Mesenchymal stem cell (in vitro differentiated cells and primary cell): ENCODE data around the gene NABP2.

Experiments
- DNase-seq: peaks from one replicate; pipeline ENCODE4 v3.0.0-alpha.2; 2013
- H2AFZ ChIP-seq: one replicate; pipeline ENCODE4 v1.6.1; 2013; ENCODE audit warnings: low read depth, mild to moderate bottlenecking, control low read depth, inconsistent platforms, low read length, moderate library complexity
- H2AK5ac ChIP-seq: 2 replicates; pipeline ENCODE4 v1.6.1; 2013; ENCODE audit warnings: low read length, moderate library complexity, mild to moderate bottlenecking, inconsistent platforms; ENCODE audit not compliant: severe bottlenecking
- H2BK120ac ChIP-seq: one replicate; pipeline ENCODE4 v1.6.1; 2013; ENCODE audit warnings: low read depth, mild to moderate bottlenecking, inconsistent platforms, low read length, moderate library complexity
- H2BK12ac ChIP-seq, 2 experiments: one replicate each; pipeline ENCODE4 v1.6.1; 2013; ENCODE audit warnings: inconsistent platforms in 2 of 2, low read length in 2 of 2, mild to moderate bottlenecking in 2 of 2, moderate library complexity in 2 of 2, control low read depth in 1 of 2
- H2BK15ac ChIP-seq: one replicate; pipeline ENCODE4 v1.6.1; 2013; ENCODE audit warnings: mild to moderate bottlenecking, low read depth, inconsistent platforms; ENCODE audit not compliant: poor library complexity, severe bottlenecking
- H2BK5ac ChIP-seq: 2 replicates; pipeline ENCODE4 v1.6.1; 2013; ENCODE audit warnings: low read depth, mild to moderate bottlenecking, low read length, control low read depth, inconsistent platforms; ENCODE audit not compliant: poor library complexity, severe bottlenecking
- H3K14ac ChIP-seq, 2 experiments: one replicate each; pipeline ENCODE4 v1.6.1; 2013; ENCODE audit warnings: inconsistent platforms in 2 of 2, low read length in 2 of 2, control low read depth in 1 of 2, mild to moderate bottlenecking in 1 of 2, moderate library complexity in 1 of 2
- H3K18ac ChIP-seq, 2 experiments: one replicate each; pipeline ENCODE4 v1.6.1; 2013; ENCODE audit warnings: inconsistent platforms in 2 of 2, low read length in 2 of 2, control low read depth in 1 of 2, low read depth in 1 of 2, mild to moderate bottlenecking in 1 of 2
- H3K23ac ChIP-seq, 2 experiments: one replicate each; pipeline ENCODE4 v1.6.1; 2013; ENCODE audit warnings: inconsistent platforms in 2 of 2, low read length in 2 of 2, mild to moderate bottlenecking in 2 of 2, moderate library complexity in 2 of 2, control low read depth in 1 of 2
- H3K27ac ChIP-seq: 2 replicates; pipeline ENCODE4 v1.5.1; 2013; ENCODE audit warnings: mild to moderate bottlenecking, moderate library complexity, low read length, control low read depth, inconsistent platforms; ENCODE audit not compliant: poor library complexity, severe bottlenecking
- H3K27me3 ChIP-seq, 2 experiments: 2 replicates each; pipeline versions ENCODE4 v1.6.1 to v1.7.0; 2013; ENCODE audit warnings: low read length in 2 of 2, mild to moderate bottlenecking in 2 of 2, moderate library complexity in 2 of 2, control low read depth in 1 of 2, inconsistent platforms in 1 of 2; ENCODE audit not compliant: control insufficient read depth in 1 of 2, insufficient read depth in 1 of 2
- H3K36me3 ChIP-seq, 2 experiments: 2 replicates each; pipeline versions ENCODE4 v1.6.1 to v1.7.0; 2013; ENCODE audit warnings: low read length in 2 of 2, control low read depth in 1 of 2, inconsistent platforms in 1 of 2, low read depth in 1 of 2, mild to moderate bottlenecking in 1 of 2; ENCODE audit not compliant: insufficient read depth in 2 of 2, control insufficient read depth in 1 of 2
- H3K4ac ChIP-seq, 2 experiments: one replicate each; pipeline ENCODE4 v1.6.1; 2013; ENCODE audit warnings: inconsistent platforms in 2 of 2, low read length in 2 of 2, mild to moderate bottlenecking in 2 of 2, moderate library complexity in 2 of 2, control low read depth in 1 of 2, low read depth in 1 of 2
- H3K4me1 ChIP-seq: 2 replicates; pipeline ENCODE4 v1.6.1; 2013; ENCODE audit warnings: low read depth, low read length, control low read depth; ENCODE audit not compliant: control insufficient read depth, insufficient read depth
- H3K4me2 ChIP-seq: 2 replicates; pipeline ENCODE4 v1.6.1; 2013; ENCODE audit warnings: low read length, mild to moderate bottlenecking, inconsistent platforms; ENCODE audit not compliant: poor library complexity, severe bottlenecking
- H3K4me3 ChIP-seq, 2 experiments: 2 replicates each; pipeline versions ENCODE4 v1.5.1 to v1.7.0; 2013; ENCODE audit warnings: low read length in 2 of 2, mild to moderate bottlenecking in 2 of 2, control low read depth in 1 of 2, low read depth in 1 of 2; ENCODE audit not compliant: insufficient read depth in 1 of 2
- H3K79me1 ChIP-seq: replicated peaks from 2 replicates; pipeline ENCODE4 v1.6.1; 2013; ENCODE audit warnings: mild to moderate bottlenecking, control low read depth, low read length, inconsistent platforms; ENCODE audit not compliant: poor library complexity, severe bottlenecking
- H3K9ac ChIP-seq: 2 replicates; pipeline ENCODE4 v1.7.0; 2013; ENCODE audit warnings: mild to moderate bottlenecking, low read length, moderate library complexity
- H3K9me3 ChIP-seq: 2 replicates; pipeline ENCODE4 v1.7.0; 2013; ENCODE audit warnings: mild to moderate bottlenecking, low read length; ENCODE audit not compliant: control insufficient read depth
- H4K8ac ChIP-seq: one replicate; pipeline ENCODE4 v1.6.1; 2013; ENCODE audit warnings: inconsistent platforms, mild to moderate bottlenecking, low read length, moderate library complexity
- H4K91ac ChIP-seq: one replicate; pipeline ENCODE4 v1.6.1; 2013; ENCODE audit warnings: mild to moderate bottlenecking, low read length, inconsistent platforms
- WGBS: methylation state at CpG from one replicate; pipeline ENCODE4 v1.1.7; 2013; ENCODE audit warnings: mixed read lengths; 5-methylcytosine and 5-hydroxymethylcytosine counted together

The NABP2 gene

DNA sequence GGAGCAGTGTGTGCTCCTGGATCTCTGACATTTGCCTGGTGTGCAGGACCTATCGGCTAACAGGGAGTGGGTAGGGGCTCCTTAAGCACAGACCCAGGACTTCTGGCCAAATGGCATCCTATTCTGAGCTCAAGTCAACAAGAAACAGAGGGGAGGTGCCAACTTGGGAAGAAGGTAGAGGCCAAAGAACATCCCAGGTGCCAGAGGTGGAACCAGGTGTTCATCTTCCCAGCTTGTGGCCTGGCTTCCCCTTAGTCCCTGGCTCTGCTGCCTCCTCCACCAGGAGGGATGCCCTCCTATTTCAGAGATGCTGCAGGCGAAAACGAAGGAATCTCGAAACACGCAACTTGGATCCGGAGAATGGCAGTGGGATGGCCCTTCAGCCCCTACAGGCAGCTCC is 11.9 kb downstream of the NABP2 start:
- H2AFZ ChIP-seq = no peak overlapping the region
- peaks cover 17% of the 10 kb centered on the region for H3K79me1 ChIP-seq
- no peak overlapping the region for H2BK12ac ChIP-seq
- no peak for DNase-seq
- no peak overlapping the region for H3K9ac ChIP-seq
- peaks cover 47 to 61% of the 10 kb centered on the region in 2 experiments for H3K36me3 ChIP-seq
- 95% methylated on average over 6 of the region's 6 CpGs for WGBS
- no peak overlapping the region for H3K23ac ChIP-seq
- H3K4me2 ChIP-seq = no peak overlapping the region
- no peak overlapping the region for H2BK5ac ChIP-seq
- H3K27ac ChIP-seq = no peak overlapping the region
- no peak overlapping the region for H3K4ac ChIP-seq
- no peaks in the 10 kb centered on the region for H3K9me3 ChIP-seq
- H2BK15ac ChIP-seq = no peak overlapping the region
- no peaks in the 10 kb centered on the region for H3K27me3 ChIP-seq
- H2BK120ac ChIP-seq = no peak overlapping the region
- H3K4me3 ChIP-seq = no peak overlapping the region
- H2AK5ac ChIP-seq = no peak overlapping the region
- no peak overlapping the region for H3K14ac ChIP-seq
- no peak overlapping the region for H4K91ac ChIP-seq
- H4K8ac ChIP-seq = no peak overlapping the region
- H3K18ac ChIP-seq = no peak overlapping the region
- H3K4me1 ChIP-seq = peaks cover 8% of the 10 kb centered on the region

DNA sequence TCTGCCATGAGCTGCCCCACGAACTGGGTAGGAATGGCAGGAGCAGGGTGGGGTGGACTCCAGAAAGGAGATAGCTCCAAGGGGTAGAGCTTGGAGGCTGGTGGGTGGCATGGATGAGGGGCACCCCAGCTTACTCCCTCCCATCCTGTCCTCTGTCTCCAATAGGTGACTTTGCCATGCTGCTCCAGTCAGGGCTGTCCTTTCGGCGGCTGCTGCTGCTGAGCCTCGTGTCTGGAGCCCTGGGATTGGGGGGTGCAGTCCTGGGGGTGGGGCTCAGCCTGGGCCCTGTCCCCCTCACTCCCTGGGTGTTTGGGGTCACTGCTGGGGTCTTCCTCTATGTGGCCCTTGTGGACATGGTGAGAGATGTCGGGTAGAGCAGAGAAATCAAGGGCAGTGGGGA is 12.8 kb downstream of the NABP2 start:
- Histone ChIP-seq H3K14ac (no peak overlapping the region), H2AFZ (no peak overlapping the region), H3K4ac (no peak overlapping the region), H3K27me3 (no peaks in the 10 kb centered on the region), H3K27ac (no peak overlapping the region), H3K9ac (no peak overlapping the region), H3K4me1 (peaks cover 8% of the 10 kb centered on the region), H3K4me3 (no peak overlapping the region), H3K9me3 (no peaks in the 10 kb centered on the region), H2BK15ac (no peak overlapping the region), H4K91ac (no peak overlapping the region), H2BK5ac (no peak overlapping the region), H4K8ac (no peak overlapping the region), H3K79me1 (peaks cover 25% of the 10 kb centered on the region), H3K23ac (no peak overlapping the region), H2BK120ac (no peak overlapping the region), H3K36me3 (peaks cover 56 to 69% of the 10 kb centered on the region in 2 experiments), H2AK5ac (no peak overlapping the region), H2BK12ac (peak overlapping the region in 1 of 2 experiments; percentile 13), H3K18ac (no peak overlapping the region), H3K4me2 (no peak overlapping the region)
- no peak for DNase-seq
- WGBS = 90% methylated on average over 5 of the region's 5 CpGs

DNA sequence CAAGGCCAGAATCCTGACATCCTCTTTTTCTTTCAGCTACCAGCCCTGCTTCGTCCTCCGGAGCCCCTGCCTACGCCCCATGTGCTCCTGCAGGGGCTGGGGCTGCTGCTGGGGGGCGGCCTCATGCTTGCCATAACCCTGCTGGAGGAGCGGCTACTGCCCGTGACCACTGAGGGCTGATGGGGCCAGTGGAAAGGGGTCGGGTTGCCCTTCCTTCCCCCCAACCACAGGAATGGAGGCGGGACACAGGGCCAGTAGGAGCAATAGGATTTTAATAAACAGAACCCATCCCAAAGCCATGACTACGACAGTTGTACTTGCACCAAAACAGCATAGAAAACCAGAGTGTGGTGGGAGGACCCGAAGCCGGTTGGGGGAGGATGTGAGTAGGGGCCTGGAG is 13.4 kb downstream of the NABP2 start:
- H4K91ac ChIP-seq = no peak overlapping the region
- H2BK15ac ChIP-seq = no peak overlapping the region
- no peak overlapping the region for H3K4me2 ChIP-seq
- no peaks in the 10 kb centered on the region for H3K9me3 ChIP-seq
- H3K4me3 ChIP-seq = no peak overlapping the region
- H3K4me1 ChIP-seq = peaks cover 8% of the 10 kb centered on the region
- H3K14ac ChIP-seq = no peak overlapping the region
- H2BK5ac ChIP-seq = no peak overlapping the region
- peaks cover 61 to 74% of the 10 kb centered on the region in 2 experiments for H3K36me3 ChIP-seq
- H2AK5ac ChIP-seq = no peak overlapping the region
- no peak overlapping the region for H3K18ac ChIP-seq
- no peaks in the 10 kb centered on the region for H3K27me3 ChIP-seq
- H3K4ac ChIP-seq = no peak overlapping the region
- H3K79me1 ChIP-seq = peaks cover 27% of the 10 kb centered on the region
- H2BK12ac ChIP-seq = no peak overlapping the region
- H2BK120ac ChIP-seq = no peak overlapping the region
- no peak overlapping the region for H3K27ac ChIP-seq
- no peak overlapping the region for H4K8ac ChIP-seq
- H3K9ac ChIP-seq = no peak overlapping the region
- DNase-seq = no peak
- no peak overlapping the region for H2AFZ ChIP-seq
- H3K23ac ChIP-seq = no peak overlapping the region
- WGBS = 89% methylated on average over 8 of the region's 11 CpGs

DNA sequence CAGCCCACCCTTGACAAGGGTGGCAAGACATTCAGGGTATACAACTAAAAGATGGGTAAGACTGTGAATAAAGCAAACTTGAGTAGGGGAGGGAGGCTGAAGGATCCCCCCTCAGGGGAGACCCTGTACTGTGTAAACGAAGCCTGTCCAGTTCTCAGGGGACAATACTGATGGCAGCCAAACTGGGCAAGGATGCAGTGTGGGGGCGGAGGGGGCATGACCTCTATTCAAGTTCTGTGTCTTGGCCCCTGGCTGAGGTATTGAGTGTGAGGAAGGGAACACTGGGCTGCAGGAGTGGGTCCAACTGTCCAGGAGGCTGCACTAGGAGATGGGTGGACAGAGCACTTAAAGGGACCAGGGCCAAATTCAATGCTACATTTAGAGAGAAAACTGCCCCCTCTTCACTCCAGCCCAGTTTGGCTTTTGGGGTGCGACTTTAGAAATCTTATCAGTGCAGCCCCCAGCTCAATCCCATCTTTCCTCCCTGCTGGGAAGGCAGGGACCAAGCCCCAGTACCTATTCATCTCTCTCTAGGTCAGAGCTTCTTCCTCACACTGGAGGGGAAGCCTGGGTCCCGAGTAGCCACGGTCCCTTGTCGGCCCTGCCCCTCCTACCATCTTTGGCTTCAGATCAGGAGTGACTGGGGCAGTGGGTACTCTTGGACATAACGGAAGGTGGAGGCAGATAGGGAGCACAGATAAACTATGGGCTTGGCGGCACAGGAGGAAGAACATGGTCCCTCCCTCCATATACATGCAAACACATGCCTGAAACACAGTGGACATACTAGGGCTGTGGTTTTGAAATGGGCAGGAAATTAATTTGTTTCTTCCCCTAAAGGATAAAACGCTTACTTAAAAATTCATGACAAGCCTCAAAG is 17.5 kb downstream of the NABP2 start:
- Histone ChIP-seq H3K27me3 (no peaks in the 10 kb centered on the region), H3K27ac (no peak overlapping the region), H3K4ac (no peak overlapping the region), H3K4me1 (peaks cover 18% of the 10 kb centered on the region), H4K91ac (no peak overlapping the region), H3K36me3 (peaks cover 89 to 93% of the 10 kb centered on the region in 2 experiments), H3K9ac (no peak overlapping the region), H3K4me3 (no peak overlapping the region), H3K18ac (no peak overlapping the region), H2BK15ac (no peak overlapping the region), H3K79me1 (peaks cover 50% of the 10 kb centered on the region), H2BK12ac (peak overlapping the region in 1 of 2 experiments; percentile 18), H2AFZ (no peak overlapping the region), H3K14ac (no peak overlapping the region), H3K4me2 (no peak overlapping the region), H3K23ac (no peak overlapping the region), H3K9me3 (no peaks in the 10 kb centered on the region), H2AK5ac (no peak overlapping the region), H2BK5ac (no peak overlapping the region), H2BK120ac (no peak overlapping the region), H4K8ac (no peak overlapping the region)
- DNase-seq = no peak
- 94% methylated on average over 8 of the region's 9 CpGs for WGBS
